CD4-positive, alpha-beta T cell treated with Interleukin-1 beta for 1 hour (primary cell): ENCODE results near the gene KLF15.

Experiments used
- DNase-seq, 2 donors: peaks; one replicate each; pipeline ENCODE4 v3.0.0-alpha.2; 2020 to 2022

Gene KLF15

GRCh38 chr3:126319701-126320295 lies 37.4 kb downstream of the KLF15 start:
- DNase-seq: no peak

GRCh38 chr3:126317029-126317996 lies 39.9 kb downstream of the KLF15 start:
- no peak for DNase-seq

- DNase-seq: no peak
These were observed 40.7 kb downstream of the KLF15 start for GRCh38 chr3:126316501-126316939.

GRCh38 chr3:126316031-126316461 lies 41.2 kb downstream of the KLF15 start:
- DNase-seq: no peak

- DNase-seq: no peak
These were observed 42.2 kb downstream of the KLF15 start for GRCh38 chr3:126314790-126315658.

- no peak for DNase-seq
These were observed 42.9 kb downstream of the KLF15 start for GRCh38 chr3:126314305-126314789.

GRCh38 chr3:126313580-126314304 lies 43.5 kb downstream of the KLF15 start:
- DNase-seq: no peak

GRCh38 chr3:126313166-126313565 lies 44.0 kb downstream of the KLF15 start:
- DNase-seq: no peak

- no peak for DNase-seq
These were observed 44.9 kb downstream of the KLF15 start for GRCh38 chr3:126312341-126312740.

GRCh38 chr3:126311338-126311978 lies 45.8 kb downstream of the KLF15 start:
- DNase-seq: no peak

GRCh38 chr3:126310816-126311215 lies 46.4 kb downstream of the KLF15 start:
- DNase-seq: no peak

- DNase-seq: no peak
These were observed 47.1 kb downstream of the KLF15 start for GRCh38 chr3:126309861-126310655.

GRCh38 chr3:126309165-126309564 lies 48.0 kb downstream of the KLF15 start:
- DNase-seq: no peak

GRCh38 chr3:126308394-126309125 lies 48.6 kb downstream of the KLF15 start:
- no peak for DNase-seq

- no peak for DNase-seq
These were observed 49.4 kb downstream of the KLF15 start for GRCh38 chr3:126307591-126308393.

GRCh38 chr3:126306888-126307482 lies 50.2 kb downstream of the KLF15 start:
- DNase-seq: no peak

GRCh38 chr3:126306397-126306796 lies 50.8 kb downstream of the KLF15 start:
- no peak for DNase-seq

- DNase-seq: no peak
These were observed 51.8 kb downstream of the KLF15 start for GRCh38 chr3:126305427-126305826.

- DNase-seq: no peak
These were observed 52.5 kb downstream of the KLF15 start for GRCh38 chr3:126304704-126305103.
